ENCODE results near the gene RIPOR2.
"Not testable (repeated sequence)": the region's sequence is repeated elsewhere in the genome, so short reads cannot be mapped to it uniquely, and the experiment has no call there.

RIPOR2 gene

DNA sequence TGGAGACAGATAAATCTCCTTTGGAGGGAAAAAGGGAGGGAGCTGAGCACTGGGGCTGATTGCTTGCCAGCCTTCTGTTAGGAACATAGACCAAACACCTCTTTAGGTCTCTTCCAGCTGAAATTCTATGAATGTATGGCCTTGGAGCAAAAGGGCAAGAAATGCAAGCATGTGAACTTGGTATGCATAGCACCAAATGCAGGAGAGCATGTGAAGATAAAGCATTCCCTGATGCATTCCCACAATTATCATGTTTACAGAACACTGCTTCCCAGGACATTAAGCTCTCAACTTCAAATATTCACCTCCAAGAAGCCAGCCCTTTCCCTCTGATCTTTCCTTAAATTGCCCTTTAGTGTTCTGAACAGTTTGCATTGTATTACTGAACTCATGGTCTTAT lies 15.6 kb downstream of the RIPOR2 start:
- DNase-seq, result no peak
- H3K4me3 ChIP-seq (ENCODE audit: low read depth, low read length), result no peak overlapping the region
- H3K4me1 ChIP-seq, result peaks cover 2% of the 10 kb centered on the region; the same call in 1 of the 2 replicates
- no peaks in the 10 kb centered on the region for H3K9me3 ChIP-seq
- H3K27me3 ChIP-seq, result no peaks in the 10 kb centered on the region
- TF ChIP-seq, protein P1, sequence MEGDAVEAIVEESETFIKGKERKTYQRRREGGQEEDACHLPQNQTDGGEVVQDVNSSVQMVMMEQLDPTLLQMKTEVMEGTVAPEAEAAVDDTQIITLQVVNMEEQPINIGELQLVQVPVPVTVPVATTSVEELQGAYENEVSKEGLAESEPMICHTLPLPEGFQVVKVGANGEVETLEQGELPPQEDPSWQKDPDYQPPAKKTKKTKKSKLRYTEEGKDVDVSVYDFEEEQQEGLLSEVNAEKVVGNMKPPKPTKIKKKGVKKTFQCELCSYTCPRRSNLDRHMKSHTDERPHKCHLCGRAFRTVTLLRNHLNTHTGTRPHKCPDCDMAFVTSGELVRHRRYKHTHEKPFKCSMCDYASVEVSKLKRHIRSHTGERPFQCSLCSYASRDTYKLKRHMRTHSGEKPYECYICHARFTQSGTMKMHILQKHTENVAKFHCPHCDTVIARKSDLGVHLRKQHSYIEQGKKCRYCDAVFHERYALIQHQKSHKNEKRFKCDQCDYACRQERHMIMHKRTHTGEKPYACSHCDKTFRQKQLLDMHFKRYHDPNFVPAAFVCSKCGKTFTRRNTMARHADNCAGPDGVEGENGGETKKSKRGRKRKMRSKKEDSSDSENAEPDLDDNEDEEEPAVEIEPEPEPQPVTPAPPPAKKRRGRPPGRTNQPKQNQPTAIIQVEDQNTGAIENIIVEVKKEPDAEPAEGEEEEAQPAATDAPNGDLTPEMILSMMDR (IDR thresholded peaks at IDR 0.05; ENCODE audit: low read depth, low read length), result no peak
- no peaks in the 10 kb centered on the region for H3K36me3 ChIP-seq

DNA sequence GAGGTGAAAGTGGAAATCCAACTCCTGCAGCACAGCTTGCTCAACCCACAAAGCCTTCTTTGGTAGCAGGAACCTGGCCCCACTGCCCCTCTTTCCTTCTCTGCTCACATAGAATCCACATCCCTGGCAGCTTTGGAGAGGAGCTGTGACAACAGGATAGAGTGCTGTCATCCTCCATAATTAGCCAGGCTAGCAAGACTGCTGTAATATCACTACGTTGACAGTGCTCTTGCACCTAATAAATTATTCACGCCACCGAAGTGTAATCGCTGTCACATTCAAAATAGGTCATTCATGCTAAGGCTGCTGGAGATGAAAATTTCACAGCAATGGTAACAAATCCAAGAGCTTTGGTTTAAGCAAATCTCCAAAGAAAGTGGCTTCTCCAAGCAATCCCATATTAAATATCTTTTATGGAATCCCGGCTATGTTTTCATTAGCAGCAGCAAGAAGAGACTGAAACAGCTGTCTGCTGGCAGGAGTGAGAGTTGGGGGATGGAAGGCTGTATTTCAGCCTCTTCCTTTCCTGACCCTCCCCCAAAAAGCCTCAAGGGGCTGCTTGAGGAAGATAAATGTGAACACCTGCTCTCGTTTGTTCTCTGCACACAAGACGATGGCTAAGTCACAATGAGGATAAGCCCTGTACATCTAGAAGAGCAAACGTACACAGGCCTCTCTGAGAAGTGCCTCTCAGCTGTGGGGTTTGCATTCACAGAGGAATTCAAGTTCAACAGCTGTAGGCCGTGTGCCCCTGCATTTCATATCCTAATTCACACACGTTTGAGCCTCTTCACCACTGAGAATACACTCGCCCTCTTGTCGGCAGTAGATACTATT lies 16.5 kb downstream of the RIPOR2 start:
- TF ChIP-seq, protein P1 (IDR thresholded peaks at IDR 0.05; ENCODE audit: low read depth, low read length), result no peak
- Histone ChIP-seq H3K4me3 (ENCODE audit: low read depth, low read length) (no peak overlapping the region), H3K36me3 (no peaks in the 10 kb centered on the region), H3K9me3 (no peaks in the 10 kb centered on the region), H3K27me3 (no peaks in the 10 kb centered on the region), H3K4me1 (no peaks in the 10 kb centered on the region)
- DNase-seq, result no peak

DNA sequence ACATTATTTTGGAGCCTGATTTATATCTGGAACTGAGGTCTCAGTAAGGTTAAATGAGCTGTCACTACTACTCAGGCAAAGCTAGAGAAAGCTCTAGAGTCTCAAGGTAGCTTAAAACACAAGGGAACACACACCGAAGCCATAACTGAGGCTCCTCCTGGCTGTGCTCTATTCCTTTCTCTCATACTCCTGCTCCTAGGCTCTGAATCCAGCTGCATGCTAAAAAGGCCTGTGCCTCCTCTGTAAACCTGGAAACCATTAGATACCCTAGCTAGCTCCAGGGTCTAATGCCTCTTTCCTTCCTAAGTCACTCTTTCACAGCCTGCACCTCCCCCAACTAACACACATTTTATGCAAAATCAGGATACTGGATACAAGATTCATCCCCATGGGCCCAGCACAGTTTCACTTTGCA lies 17.1 kb downstream of the RIPOR2 start:
- no peaks in the 10 kb centered on the region for H3K27me3 ChIP-seq
- no peaks in the 10 kb centered on the region for H3K36me3 ChIP-seq
- DNase-seq, result no peak
- H3K4me3 ChIP-seq (ENCODE audit: low read depth, low read length), result no peak overlapping the region
- TF ChIP-seq, protein P1 (IDR thresholded peaks at IDR 0.05; ENCODE audit: low read depth, low read length), result no peak
- H3K9me3 ChIP-seq, result no peaks in the 10 kb centered on the region
- H3K4me1 ChIP-seq, result no peaks in the 10 kb centered on the region

DNA sequence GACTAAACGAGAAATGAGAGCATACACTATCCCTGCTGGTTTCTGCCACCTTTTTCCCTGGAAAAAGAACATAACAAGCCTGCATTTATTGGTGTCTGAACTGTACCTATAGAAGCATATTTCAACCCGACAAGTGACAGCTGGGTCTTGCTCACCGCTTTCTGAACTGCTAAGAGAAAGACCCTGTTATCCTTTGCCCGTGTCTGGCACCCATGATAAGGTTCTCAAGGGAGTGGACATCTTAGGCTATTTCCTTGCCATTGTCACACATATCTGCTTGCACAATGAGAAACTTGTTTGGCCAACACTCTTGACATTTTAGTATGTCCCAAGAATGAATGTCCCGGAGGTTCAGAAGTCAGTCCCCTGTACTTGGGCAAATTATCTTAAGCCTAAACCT lies 19.3 kb downstream of the RIPOR2 start:
- H3K9me3 ChIP-seq, result no peaks in the 10 kb centered on the region
- no peaks in the 10 kb centered on the region for H3K36me3 ChIP-seq
- no peak overlapping the region for H3K4me3 ChIP-seq (ENCODE audit: low read depth, low read length)
- no peaks in the 10 kb centered on the region for H3K4me1 ChIP-seq
- peaks cover 10% of the 10 kb centered on the region for H3K27me3 ChIP-seq
- no peak for DNase-seq
- TF ChIP-seq, protein P1 (IDR thresholded peaks at IDR 0.05; ENCODE audit: low read depth, low read length), result no peak

DNA sequence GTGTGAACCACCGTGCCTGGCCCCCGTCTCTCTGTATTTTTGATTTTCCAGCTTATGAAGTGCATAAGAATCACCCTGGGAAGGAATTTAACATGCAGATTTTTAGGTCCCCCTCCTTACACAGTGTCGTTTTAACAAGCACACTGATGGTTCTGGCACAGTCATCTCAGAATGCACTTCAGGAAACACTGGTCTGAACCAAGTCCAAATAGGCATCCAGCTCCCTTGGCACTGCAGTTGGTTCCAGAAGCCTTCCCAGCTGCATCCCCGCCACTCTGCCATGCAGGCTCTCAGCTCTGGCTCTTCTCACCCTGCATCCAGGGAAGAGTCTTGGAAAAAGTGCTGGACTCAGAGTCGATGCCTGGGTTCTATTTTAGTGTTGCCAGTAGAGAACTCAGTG lies 20.1 kb downstream of the RIPOR2 start:
- no peaks in the 10 kb centered on the region for H3K9me3 ChIP-seq
- peaks cover 13% of the 10 kb centered on the region for H3K27me3 ChIP-seq
- no peak for DNase-seq
- H3K36me3 ChIP-seq, result no peaks in the 10 kb centered on the region
- TF ChIP-seq, protein P1 (IDR thresholded peaks at IDR 0.05; ENCODE audit: low read depth, low read length), result no peak
- no peaks in the 10 kb centered on the region for H3K4me1 ChIP-seq
- H3K4me3 ChIP-seq (ENCODE audit: low read depth, low read length), result no peak overlapping the region

DNA sequence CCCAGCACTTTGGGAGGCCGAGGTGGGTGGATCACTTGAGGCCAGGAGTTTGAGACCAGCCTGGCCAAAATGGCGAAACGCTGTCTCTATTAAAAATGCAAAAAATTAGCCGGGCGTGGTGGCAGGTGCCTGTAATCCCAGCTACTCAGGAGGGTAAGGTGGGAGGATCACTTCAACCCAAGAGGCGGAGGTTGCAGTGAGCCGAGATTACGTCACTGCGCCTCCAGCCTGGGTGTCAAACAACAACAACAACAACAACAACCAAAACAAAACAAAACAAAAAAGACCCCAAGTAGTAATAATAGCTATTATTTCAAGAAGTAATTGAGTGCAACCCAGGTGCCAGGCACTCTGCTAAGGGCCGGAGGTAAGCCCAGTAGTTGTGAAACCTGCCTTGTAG lies 21.7 kb downstream of the RIPOR2 start:
- not testable (repeated sequence) for H3K9me3 ChIP-seq; H3K4me3 ChIP-seq (ENCODE audit: low read depth, low read length); DNase-seq; H3K4me1 ChIP-seq; H3K36me3 ChIP-seq
- peaks cover 22% of the 10 kb centered on the region for H3K27me3 ChIP-seq

Data from BE2C (cell line).